ENCODE measurements around the gene CDK5RAP2. TPM values are rescaled to one million over a fixed set of nuclear protein-coding genes. Genes with fewer than 3 reads are reported as not detected.

CDK5RAP2 gene
- polyA plus RNA-seq, 1 donor, result 50.1 TPM

GRCh38 chr9:120385606-120386389 lies 194.2 kb downstream of the CDK5RAP2 start:
- DNase-seq (ENCODE audit: low read depth), result no peak

GRCh38 chr9:120384925-120385272 lies 195.1 kb downstream of the CDK5RAP2 start:
- no peak for DNase-seq (ENCODE audit: low read depth)

- DNase-seq (ENCODE audit: low read depth), result no peak
Observed at GRCh38 chr9:120383999-120384924, 195.7 kb downstream of the CDK5RAP2 start.

DNA sequence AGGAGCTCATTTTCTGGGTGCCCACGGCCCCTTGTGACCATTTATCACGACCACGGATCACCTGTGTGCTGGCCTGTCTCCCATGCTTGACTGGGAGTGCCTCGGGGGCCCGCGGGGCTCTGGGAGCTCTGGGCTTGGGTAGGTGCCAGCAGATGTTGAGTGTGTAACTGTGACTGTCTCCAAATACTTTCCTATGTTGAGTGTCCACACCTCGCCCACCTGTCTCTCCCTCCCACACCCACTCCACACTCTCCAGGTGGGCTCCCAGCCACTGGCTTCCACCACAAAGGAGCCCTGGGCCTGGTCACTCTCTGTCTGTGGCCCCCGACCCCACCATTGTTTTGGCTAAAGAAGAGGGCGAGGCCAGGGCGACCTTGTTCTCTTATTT lies 196.4 kb downstream of the CDK5RAP2 start:
- DNase-seq (ENCODE audit: low read depth), result no peak

DNA sequence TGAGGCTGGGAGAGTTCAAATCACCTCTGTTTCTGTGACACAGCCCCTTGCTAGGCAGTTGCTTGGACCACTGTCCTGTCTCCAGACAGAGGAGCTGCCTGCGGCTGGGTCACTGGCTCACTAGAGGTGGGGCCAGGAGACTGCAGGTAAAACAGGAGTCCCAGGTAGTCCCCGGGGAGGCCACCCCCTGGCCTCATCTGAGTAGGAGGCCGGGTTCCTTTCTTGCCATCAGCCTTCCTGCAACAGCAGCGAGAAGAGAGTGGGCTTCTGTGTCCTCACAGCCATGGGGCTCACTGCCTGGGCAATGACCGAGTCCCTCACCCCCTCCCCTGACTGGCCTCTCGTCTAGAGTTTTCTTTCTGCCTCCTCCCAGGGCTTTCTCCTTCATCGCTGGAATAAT lies 197.5 kb downstream of the CDK5RAP2 start:
- DNase-seq (ENCODE audit: low read depth), result no peak

DNA sequence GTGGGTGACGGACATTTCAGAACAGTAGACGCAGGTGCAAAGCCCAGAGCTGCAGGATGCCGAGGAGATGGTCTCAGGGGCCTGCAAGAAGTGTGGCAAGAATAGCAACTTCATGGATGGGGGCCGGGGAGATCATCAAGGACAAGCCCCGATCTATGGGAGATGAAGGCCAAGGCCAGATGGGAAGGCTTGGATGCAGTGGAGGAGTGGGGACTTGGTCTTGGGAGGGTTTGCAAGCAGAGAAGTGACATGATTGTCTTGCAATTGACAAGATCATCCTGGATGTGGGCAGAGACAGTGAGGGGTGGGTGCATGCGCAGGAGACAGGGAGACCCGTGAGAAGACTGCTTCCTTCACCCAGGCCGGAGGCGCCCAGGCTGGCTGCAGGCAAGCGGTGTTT lies 198.1 kb downstream of the CDK5RAP2 start:
- no peak for DNase-seq (ENCODE audit: low read depth)

- DNase-seq (ENCODE audit: low read depth), result no peak
Observed at GRCh38 chr9:120379611-120380010, 200.4 kb downstream of the CDK5RAP2 start.

DNA sequence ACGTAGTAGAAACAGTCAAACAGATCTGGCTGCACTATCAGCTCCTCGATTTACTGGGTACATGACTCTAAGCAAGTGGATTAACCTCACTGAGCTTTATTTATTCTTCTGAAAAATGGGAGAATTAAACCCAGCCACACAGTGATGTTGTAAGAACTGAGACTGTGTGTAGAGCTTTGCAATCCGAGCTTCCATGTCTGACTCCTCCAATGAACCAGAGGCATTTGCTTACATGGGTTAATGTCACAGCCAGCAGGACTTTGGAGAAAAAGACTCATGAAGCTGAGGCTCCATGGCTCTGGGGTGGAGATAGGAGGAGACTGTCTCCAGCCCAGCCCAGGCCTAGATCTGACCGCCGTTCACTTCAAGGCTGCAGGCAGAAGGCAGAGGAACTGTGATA lies 201.3 kb downstream of the CDK5RAP2 start:
- no peak for DNase-seq (ENCODE audit: low read depth)

- no peak for DNase-seq (ENCODE audit: low read depth)
Observed at GRCh38 chr9:120377268-120378159, 202.5 kb downstream of the CDK5RAP2 start.

DNA sequence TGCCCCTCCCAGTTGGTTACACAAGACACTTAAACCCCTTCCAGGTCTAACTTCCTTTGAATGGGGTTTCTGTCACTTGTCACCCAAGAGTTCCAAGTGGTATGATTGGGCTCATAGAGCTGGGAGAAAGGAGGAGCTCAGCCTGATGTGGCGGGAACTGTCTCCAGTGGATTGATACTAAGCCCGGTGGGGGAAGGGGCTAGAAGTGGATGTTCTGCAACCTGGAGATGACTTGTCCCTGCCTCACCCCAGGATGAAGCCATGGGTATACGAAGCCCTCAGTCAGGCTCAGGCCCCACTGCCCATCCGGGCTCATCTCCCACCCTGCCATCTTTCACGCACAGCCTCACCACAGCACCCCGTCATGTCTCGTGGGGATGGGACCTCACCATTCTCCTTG lies 203.9 kb downstream of the CDK5RAP2 start:
- no peak for DNase-seq (ENCODE audit: low read depth)

DNA sequence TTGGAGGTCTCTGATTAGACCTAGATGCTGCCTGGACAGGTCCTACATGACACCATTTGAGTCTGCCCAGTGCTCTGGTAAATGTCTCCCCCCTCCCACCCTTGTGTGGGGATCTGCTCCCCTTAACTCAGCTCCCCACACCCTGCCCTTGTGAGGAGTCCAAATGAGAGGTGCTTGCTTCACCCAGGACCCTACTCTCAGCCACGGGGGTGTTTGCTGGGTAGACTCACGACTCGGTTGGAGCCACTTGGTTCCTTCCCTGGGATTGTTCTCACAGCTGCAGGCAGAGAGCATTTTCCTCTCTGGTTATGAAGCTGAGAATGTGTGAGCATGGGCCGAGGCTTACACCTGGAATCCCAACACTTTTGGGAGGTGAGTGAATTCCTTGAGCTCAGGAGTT lies 204.7 kb downstream of the CDK5RAP2 start:
- DNase-seq (ENCODE audit: low read depth), result no peak

- DNase-seq (ENCODE audit: low read depth), result no peak
Observed at GRCh38 chr9:120374817-120375216, 205.2 kb downstream of the CDK5RAP2 start.

GRCh38 chr9:120374239-120374638 lies 205.7 kb downstream of the CDK5RAP2 start:
- no peak for DNase-seq (ENCODE audit: low read depth)

DNA sequence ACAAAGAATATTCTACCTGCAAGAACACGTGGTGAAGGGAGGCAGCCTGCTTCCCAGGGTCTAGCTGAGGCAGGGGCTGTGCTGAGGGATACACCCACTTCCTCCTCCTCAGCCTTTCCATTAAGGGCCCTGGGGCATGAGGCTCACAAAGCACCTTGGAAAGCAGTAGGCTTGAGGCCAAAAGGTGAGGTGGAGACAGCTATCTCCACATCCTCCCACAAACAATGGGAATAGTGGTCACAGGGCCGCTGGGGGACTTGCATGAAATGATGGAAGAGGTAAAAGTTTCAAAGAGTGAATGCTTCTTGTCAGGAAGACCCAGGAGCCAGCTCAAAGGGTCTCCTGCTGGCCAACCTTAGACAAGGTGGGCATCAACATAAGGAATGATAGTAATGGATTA lies 207.9 kb downstream of the CDK5RAP2 start:
- no peak for DNase-seq (ENCODE audit: low read depth)

DNA sequence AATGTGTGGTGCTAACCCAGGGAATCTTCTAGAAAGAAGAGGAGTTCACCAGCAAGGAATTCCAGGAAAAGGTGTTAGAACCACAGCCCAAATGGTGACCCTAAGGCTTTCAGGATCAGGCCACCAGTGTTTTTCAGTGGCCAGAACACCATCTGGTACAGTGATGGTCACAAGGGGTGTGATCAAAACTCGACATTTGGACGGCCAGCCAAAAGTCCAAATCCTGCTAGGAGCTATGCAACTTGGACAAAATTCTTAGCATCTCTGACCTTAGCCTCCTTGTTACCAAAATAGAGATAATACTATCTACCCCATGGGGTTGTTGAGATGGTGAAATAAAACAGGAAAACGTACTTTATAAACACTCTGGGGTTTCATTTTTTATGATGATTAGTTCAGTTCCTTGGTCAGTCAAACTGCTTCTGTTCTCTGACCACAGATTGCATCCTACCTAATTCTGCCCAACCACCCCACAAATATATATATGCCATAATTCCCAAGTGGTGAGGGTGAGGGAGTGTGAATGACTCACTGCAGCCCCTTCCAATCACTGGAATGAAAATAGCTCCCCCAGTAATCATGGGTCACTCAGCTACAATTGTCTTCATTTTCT lies 210.3 kb downstream of the CDK5RAP2 start:
- DNase-seq (ENCODE audit: low read depth), result no peak

- DNase-seq (ENCODE audit: low read depth), result no peak
Observed at GRCh38 chr9:120368799-120369198, 211.2 kb downstream of the CDK5RAP2 start.

- no peak for DNase-seq (ENCODE audit: low read depth)
Observed at GRCh38 chr9:120366644-120367019, 213.3 kb downstream of the CDK5RAP2 start.

GRCh38 chr9:120365386-120365785 lies 214.6 kb downstream of the CDK5RAP2 start:
- no peak for DNase-seq (ENCODE audit: low read depth)

GRCh38 chr9:120363697-120364096 lies 216.3 kb downstream of the CDK5RAP2 start:
- no peak for DNase-seq (ENCODE audit: low read depth)

DNA sequence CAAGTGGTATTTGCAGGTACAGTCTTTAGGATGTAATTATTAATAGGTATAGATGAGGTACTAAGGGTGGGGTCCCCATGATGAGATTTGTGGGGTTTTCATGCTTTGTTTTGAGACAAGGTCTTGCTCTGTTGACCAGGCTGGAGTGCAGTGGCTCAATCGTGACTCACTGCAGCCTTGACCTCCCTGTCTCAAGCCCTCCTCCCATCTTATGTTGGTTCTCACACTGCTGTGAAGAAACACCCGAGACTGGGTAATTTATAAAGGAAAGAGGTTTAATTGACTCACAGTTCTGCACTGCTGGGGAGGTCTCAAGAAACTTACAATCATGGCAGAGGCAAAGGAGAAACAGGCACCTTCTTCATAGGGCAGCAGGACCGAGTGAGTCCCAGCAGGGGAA lies 217.5 kb downstream of the CDK5RAP2 start:
- no peak for DNase-seq (ENCODE audit: low read depth)

DNA sequence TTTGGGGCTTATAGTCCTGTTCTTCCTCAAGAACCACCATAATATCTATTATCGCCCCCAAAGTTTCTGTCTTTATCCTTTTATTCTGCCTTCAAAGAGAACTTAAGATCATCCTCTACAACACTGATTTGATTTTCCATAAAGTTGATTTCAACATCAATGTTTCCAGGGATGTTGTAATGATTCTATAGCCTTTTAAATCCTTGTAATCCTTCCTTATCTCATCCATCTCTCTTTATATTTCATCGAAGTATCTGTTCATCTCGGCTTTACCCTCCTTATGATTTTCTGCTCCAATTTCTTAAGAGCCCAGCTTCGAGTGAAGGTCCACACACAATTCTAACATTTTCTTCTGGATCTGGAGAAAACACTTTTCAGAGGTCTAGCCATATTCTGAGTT lies 218.4 kb downstream of the CDK5RAP2 start:
- no peak for DNase-seq (ENCODE audit: low read depth)

DNA sequence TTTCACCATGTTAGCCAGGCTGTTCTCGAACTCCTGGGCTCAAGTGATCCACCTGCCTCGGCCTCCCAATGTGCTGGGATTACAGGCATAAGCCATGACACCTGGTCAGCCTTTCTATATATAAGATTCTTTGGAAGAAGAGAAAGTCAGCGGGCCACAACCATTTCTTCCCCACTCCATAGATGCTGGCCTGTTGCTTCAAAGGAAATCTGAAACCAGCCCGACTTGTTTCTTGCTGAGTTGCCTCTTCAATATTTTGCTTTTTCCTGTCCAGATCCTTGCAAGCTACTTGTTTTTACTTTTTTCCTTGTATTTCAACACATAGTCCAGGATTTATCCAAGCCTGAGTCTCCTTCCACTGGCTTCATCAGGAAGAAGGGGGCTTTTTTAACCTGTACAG lies 219.5 kb downstream of the CDK5RAP2 start:
- no peak for DNase-seq (ENCODE audit: low read depth)
